GM21423 (cell line): ENCODE measurements around the gene SLC25A48.
"Not testable (repeated sequence)": the region's sequence is repeated elsewhere in the genome, so short reads cannot be mapped to it uniquely, and the experiment has no call there.

Source experiments
- ATAC-seq: cut with Tn5 transposase; IDR thresholded peaks from one replicate; pipeline ENCODE4 v1.9.1; 2021; ENCODE audit warnings: mild to moderate bottlenecking, moderate library complexity; ENCODE audit not compliant: unreplicated experiment

SLC25A48 gene

GRCh38 chr5:135829179-135829578 lies 5.3 kb upstream of the SLC25A48 start:
- ATAC-seq, result no peak

GRCh38 chr5:135829681-135830383 lies 4.6 kb upstream of the SLC25A48 start:
- ATAC-seq, result no peak

GRCh38 chr5:135830384-135830700 lies 4.1 kb upstream of the SLC25A48 start:
- ATAC-seq, result no peak

GRCh38 chr5:135830876-135831275 lies 3.6 kb upstream of the SLC25A48 start:
- ATAC-seq, result no peak

- no peak for ATAC-seq
Measured at GRCh38 chr5:135831439-135831838, 3.0 kb upstream of the SLC25A48 start.

- no peak for ATAC-seq
Measured at GRCh38 chr5:135831851-135832555, 2.5 kb upstream of the SLC25A48 start.

- no peak for ATAC-seq
Measured at GRCh38 chr5:135832941-135833920, 1.2 kb upstream of the SLC25A48 start.

GRCh38 chr5:135833961-135834638 lies 363 bp upstream of the SLC25A48 start:
- ATAC-seq, result peak; percentile 81

- no peak for ATAC-seq
Measured at GRCh38 chr5:135835766-135836165, 1.3 kb downstream of the SLC25A48 start.

- ATAC-seq, result not testable (repeated sequence)
Measured at GRCh38 chr5:135838395-135838794, 3.9 kb downstream of the SLC25A48 start.

- no peak for ATAC-seq
Measured at GRCh38 chr5:135839566-135839965, 5.1 kb downstream of the SLC25A48 start.

- no peak for ATAC-seq
Measured at GRCh38 chr5:135840959-135841358, 6.5 kb downstream of the SLC25A48 start.

GRCh38 chr5:135842737-135843136 lies 8.3 kb downstream of the SLC25A48 start:
- no peak for ATAC-seq

- no peak for ATAC-seq
Measured at GRCh38 chr5:135843571-135844337, 9.3 kb downstream of the SLC25A48 start.

- ATAC-seq, result no peak
Measured at GRCh38 chr5:135846311-135846710, 11.8 kb downstream of the SLC25A48 start.

- no peak for ATAC-seq
Measured at GRCh38 chr5:135847976-135848375, 13.5 kb downstream of the SLC25A48 start.

- ATAC-seq, result no peak
Measured at GRCh38 chr5:135850231-135850630, 15.8 kb downstream of the SLC25A48 start.

- no peak for ATAC-seq
Measured at GRCh38 chr5:135850671-135851070, 16.2 kb downstream of the SLC25A48 start.

- ATAC-seq, result no peak
Measured at GRCh38 chr5:135851186-135851914, 16.9 kb downstream of the SLC25A48 start.
